Measurements from ENCODE around the gene TMEM203. TPM values are rescaled to one million over a fixed set of nuclear protein-coding genes. Genes with fewer than 3 reads are reported as not detected.

The TMEM203 gene
- total RNA-seq, 1 donor from 2014 or later = 36.5 TPM

- Mint-ChIP-seq H3K36me3 (ENCODE audit: unreplicated experiment) (no peaks in the 10 kb centered on the region), H3K27me3 (ENCODE audit: unreplicated experiment) (peaks cover 2% of the 10 kb centered on the region), H3K4me1 (ENCODE audit: low read depth, unreplicated experiment) (peaks cover 4% of the 10 kb centered on the region), H3K9me3 (ENCODE audit: unreplicated experiment) (peaks cover 6% of the 10 kb centered on the region), H3K4me3 (ENCODE audit: unreplicated experiment) (no peak overlapping the region), H3K27ac (ENCODE audit: unreplicated experiment) (no peak overlapping the region)
- no peak for TF ChIP-seq CTCF (IDR thresholded peaks at IDR 0.05; ENCODE audit: partially characterized antibody, unreplicated experiment)
- no peak for DNase-seq
These were observed 15.7 kb upstream of the TMEM203 start for GRCh38 chr9:137221095-137221505.

GRCh38 chr9:137220317-137221094 lies 15.1 kb upstream of the TMEM203 start:
- H3K36me3 Mint-ChIP-seq (ENCODE audit: unreplicated experiment) = no peaks in the 10 kb centered on the region
- no peak for TF ChIP-seq CTCF (IDR thresholded peaks at IDR 0.05; ENCODE audit: partially characterized antibody, unreplicated experiment)
- peaks cover 6% of the 10 kb centered on the region for H3K9me3 Mint-ChIP-seq (ENCODE audit: unreplicated experiment)
- DNase-seq = no peak
- peaks cover 2% of the 10 kb centered on the region for H3K27me3 Mint-ChIP-seq (ENCODE audit: unreplicated experiment)
- no peak overlapping the region for H3K27ac Mint-ChIP-seq (ENCODE audit: unreplicated experiment)
- H3K4me3 Mint-ChIP-seq (ENCODE audit: unreplicated experiment) = peak overlapping the region; percentile 55
- H3K4me1 Mint-ChIP-seq (ENCODE audit: low read depth, unreplicated experiment) = peaks cover 4% of the 10 kb centered on the region

- no peak for TF ChIP-seq CTCF (IDR thresholded peaks at IDR 0.05; ENCODE audit: partially characterized antibody, unreplicated experiment)
These were observed 14.4 kb upstream of the TMEM203 start for GRCh38 chr9:137219757-137220316.

DNA sequence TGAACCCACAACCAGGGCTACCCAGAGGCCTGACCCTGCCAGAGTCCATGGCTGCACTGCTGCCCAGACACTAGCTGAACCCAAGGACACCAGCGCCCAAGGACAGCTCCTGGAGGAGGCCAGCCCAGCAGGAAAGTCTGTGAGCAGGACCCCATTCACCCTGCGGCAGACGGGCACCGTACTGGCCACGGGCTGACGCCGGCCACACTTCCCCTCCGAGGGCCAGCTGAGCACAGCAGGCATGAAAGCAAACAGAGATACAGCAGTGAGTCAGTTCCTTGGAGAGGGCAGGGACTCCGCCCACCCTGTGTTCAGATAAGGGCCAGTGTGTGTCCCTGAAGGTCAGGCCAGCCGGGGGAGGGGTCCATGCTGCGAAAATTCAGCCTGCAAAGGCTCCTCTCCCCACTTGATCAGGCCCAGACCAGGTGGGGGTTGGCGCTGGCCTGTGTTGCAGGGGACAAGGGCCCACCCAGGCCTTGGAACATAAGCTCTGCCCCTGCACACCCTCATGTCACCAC lies 13.4 kb upstream of the TMEM203 start:
- peak; percentile 59 for DNase-seq
- no peak overlapping the region for H3K4me3 Mint-ChIP-seq (ENCODE audit: unreplicated experiment)
- H3K27ac Mint-ChIP-seq (ENCODE audit: unreplicated experiment) = peak overlapping the region; percentile 22
- H3K4me1 Mint-ChIP-seq (ENCODE audit: low read depth, unreplicated experiment) = peaks cover 4% of the 10 kb centered on the region
- no peaks in the 10 kb centered on the region for H3K36me3 Mint-ChIP-seq (ENCODE audit: unreplicated experiment)
- H3K27me3 Mint-ChIP-seq (ENCODE audit: unreplicated experiment) = peaks cover 3% of the 10 kb centered on the region
- H3K9me3 Mint-ChIP-seq (ENCODE audit: unreplicated experiment) = peaks cover 6% of the 10 kb centered on the region
- TF ChIP-seq CTCF (IDR thresholded peaks at IDR 0.05; ENCODE audit: partially characterized antibody, unreplicated experiment) = no peak

More at GRCh38 chr9:137219757-137220316, 14.4 kb upstream of the TMEM203 start:
- peak overlapping the region; percentile 55 for H3K4me3 Mint-ChIP-seq (ENCODE audit: unreplicated experiment)
- H3K36me3 Mint-ChIP-seq (ENCODE audit: unreplicated experiment) = no peaks in the 10 kb centered on the region
- peaks cover 3% of the 10 kb centered on the region for H3K27me3 Mint-ChIP-seq (ENCODE audit: unreplicated experiment)
- DNase-seq = no peak
- peaks cover 6% of the 10 kb centered on the region for H3K9me3 Mint-ChIP-seq (ENCODE audit: unreplicated experiment)
- peaks cover 4% of the 10 kb centered on the region for H3K4me1 Mint-ChIP-seq (ENCODE audit: low read depth, unreplicated experiment)
- no peak overlapping the region for H3K27ac Mint-ChIP-seq (ENCODE audit: unreplicated experiment)

All from glutamatergic neuron (in vitro differentiated cells).